HUES64 (cell line): ENCODE results near the gene MAGEA9B.
A peak's percentile ranks its signal among the peaks of the same experiment; 100 is the strongest.
"Not testable (repeated sequence)": the region's sequence is repeated elsewhere in the genome, so short reads cannot be mapped to it uniquely, and the experiment has no call there.

Source experiments
- H3K27ac ChIP-seq: 2 replicates; pipeline ENCODE4 v1.7.0; 2013; ENCODE audit warnings: low read depth, low read length, inconsistent platforms
- H3K27me3 ChIP-seq: 2 replicates; pipeline ENCODE4 v1.6.1; 2013; ENCODE audit warnings: mild to moderate bottlenecking, low read length; ENCODE audit not compliant: insufficient read depth
- H3K36me3 ChIP-seq: 2 replicates; pipeline ENCODE4 v1.6.1; 2013; ENCODE audit warnings: mild to moderate bottlenecking, low read length; ENCODE audit not compliant: insufficient read depth
- H3K4me1 ChIP-seq: 2 replicates; pipeline ENCODE4 v1.6.1; 2013; ENCODE audit warnings: mild to moderate bottlenecking, low read length, moderate library complexity; ENCODE audit not compliant: insufficient read depth
- H3K4me3 ChIP-seq: 2 replicates; pipeline ENCODE4 v1.5.1; 2013; ENCODE audit warnings: mild to moderate bottlenecking, low read length, moderate library complexity
- H3K9ac ChIP-seq: 2 replicates; pipeline ENCODE4 v1.6.1; 2013; ENCODE audit warnings: mild to moderate bottlenecking, low read depth, low read length
- H3K9me3 ChIP-seq: 2 replicates; pipeline ENCODE4 v1.6.1; 2013; ENCODE audit warnings: low read depth, low read length; ENCODE audit not compliant: insufficient read depth
- WGBS: fragments of 150-250, 120-280 bp; methylation state at CpG from one replicate; pipeline ENCODE4 v1.1.7; 2013; ENCODE audit warnings: missing lambda C conversion rate; 5-methylcytosine and 5-hydroxymethylcytosine counted together

Gene MAGEA9B

DNA sequence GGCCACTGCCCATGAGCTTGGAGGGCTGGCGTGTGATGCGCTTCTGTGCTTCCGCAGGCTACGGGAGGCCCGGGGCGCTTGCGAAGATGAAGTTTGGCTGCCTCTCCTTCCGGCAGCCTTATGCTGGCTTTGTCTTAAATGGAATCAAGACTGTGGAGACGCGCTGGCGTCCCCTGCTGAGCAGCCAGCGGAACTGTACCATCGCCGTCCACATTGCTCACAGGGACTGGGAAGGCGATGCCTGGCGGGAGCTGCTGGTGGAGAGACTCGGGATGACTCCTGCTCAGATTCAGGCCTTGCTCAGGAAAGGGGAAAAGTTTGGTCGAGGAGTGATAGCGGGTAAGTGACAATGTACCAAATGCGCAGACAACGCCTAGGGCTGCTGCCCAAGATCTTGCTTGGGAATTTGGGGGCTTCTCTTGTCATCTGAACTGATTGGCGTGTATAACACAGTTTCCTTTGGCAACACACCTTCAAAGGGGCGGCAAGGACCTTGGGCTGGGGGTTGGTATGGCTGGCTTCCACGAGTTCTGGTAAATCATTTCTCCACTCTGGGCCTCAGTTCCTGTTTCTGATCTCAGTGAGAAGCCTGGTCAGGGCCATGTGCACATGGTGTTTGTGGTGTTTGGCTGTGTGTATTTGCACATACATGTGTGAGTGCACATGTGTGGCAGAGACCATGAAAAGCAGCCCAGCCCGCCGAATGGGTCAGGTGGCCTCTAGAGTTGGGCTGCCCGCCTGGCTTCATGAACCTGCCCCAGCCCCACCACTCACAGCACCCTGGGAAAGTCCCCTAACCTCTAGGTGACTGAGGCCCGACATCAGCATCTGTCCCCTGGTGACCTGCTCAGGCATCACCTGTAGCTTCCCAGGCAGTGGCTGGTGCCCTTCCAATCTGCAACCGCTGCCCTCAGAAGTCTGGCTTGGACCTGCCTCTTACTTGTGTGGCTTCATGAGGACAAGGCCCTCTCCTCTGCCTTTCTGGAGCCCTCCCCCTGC, 41.4 kb downstream of the MAGEA9B start:
- not testable (repeated sequence) for H3K4me3 ChIP-seq, H3K9me3 ChIP-seq, H3K36me3 ChIP-seq, H3K9ac ChIP-seq, H3K27me3 ChIP-seq, H3K27ac ChIP-seq, H3K4me1 ChIP-seq
- WGBS, result 62% methylated on average over 13 of the region's 29 CpGs

DNA sequence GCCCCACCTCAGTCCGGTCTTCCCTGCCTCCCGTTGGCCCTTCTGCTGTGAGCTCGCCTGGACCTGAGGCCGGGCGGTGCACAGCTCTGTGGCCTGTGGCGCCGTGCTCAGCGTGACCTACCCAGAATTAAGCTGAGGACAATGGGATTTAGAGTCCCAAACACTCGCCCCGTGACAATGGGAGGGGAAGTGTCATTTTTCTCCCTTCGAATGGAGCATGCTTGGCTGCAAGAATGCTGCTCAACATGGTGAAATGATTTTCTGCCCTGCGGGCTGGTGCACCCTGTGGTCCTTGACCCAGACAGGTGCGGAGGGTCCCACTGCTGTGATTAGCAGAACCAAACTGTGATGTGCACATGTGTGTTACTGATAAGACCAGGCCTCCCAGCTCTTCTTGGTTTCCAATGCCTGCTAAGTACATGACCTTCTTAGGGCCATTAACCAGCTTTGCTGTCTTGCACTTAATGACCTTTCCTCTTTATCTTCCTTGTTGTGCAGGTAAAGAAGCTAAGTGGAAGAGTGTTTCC, 45.7 kb downstream of the MAGEA9B start:
- 15% methylated on average over 13 of the region's 13 CpGs for WGBS
- Histone ChIP-seq H3K27me3 (peaks cover 5% of the 10 kb centered on the region), H3K36me3 (no peaks in the 10 kb centered on the region), H3K9ac (no peak overlapping the region), H3K4me3 (peak overlapping the region; percentile 76), H3K9me3 (no peaks in the 10 kb centered on the region), H3K4me1 (no peaks in the 10 kb centered on the region), H3K27ac (no peak overlapping the region)

DNA sequence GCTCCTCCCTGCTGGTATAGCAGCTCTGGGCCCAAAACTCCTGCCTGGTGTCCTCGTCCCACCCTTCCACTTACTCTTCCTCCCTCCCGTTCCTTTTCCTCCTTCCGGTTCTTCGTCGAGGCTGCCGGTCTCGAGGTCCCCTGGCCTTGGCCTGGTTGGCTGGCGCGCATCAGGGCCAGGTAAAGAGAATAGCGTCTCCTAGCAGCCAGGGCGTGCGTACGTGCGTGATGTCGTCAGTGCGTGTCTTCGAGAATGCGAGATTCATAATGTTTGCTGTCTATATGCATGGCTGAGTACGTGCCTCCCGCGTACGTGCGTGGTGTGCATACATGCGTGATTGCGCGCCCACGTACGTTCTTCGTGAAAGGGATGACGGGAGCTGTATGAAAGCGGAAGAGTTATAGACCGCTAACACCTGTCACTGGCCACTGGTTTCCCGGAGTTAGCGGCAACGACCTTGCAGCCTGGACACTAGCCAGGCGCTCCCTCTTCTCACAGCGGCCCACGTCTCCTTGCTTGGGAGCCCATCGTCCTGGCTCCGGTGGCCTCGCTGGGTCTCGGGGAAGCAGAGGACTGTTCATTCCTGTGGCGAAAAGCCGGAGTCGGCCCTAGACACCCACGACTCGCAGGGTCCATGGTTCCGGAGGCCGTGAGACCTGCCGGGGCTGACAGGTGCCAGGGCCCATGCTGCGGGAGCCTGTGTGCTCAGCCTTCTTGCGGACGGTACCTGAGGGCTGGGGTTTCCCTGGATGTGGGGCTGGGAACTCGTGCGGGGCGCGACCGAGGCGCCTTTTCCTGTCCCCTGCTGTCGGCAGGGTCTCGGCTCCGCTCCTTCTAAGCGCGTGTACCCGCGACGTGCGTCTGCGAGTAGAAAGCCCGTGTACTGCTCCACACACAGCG, 46.4 kb downstream of the MAGEA9B start, which contains the start of gene EOLA1:
Gene EOLA1, plus strand, starts transcription at position 392 of the 900 bp plus-strand sequence. CDS start 4,619 bp downstream, outside the sequence.
- Histone ChIP-seq H3K9me3 (no peaks in the 10 kb centered on the region), H3K4me3 (peak within 1 kb of the TSS; percentile 78), H3K27me3 (peaks cover 5% of the 10 kb centered on the region), H3K9ac (peak within 1 kb of the TSS; percentile 63), H3K4me1 (no peaks in the 10 kb centered on the region), H3K27ac (peak within 1 kb of the TSS; percentile 70; the same call in 1 of the 2 replicates), H3K36me3 (no peaks in the 10 kb centered on the region)
- 1% methylated on average over 71 of the region's 71 CpGs for WGBS

DNA sequence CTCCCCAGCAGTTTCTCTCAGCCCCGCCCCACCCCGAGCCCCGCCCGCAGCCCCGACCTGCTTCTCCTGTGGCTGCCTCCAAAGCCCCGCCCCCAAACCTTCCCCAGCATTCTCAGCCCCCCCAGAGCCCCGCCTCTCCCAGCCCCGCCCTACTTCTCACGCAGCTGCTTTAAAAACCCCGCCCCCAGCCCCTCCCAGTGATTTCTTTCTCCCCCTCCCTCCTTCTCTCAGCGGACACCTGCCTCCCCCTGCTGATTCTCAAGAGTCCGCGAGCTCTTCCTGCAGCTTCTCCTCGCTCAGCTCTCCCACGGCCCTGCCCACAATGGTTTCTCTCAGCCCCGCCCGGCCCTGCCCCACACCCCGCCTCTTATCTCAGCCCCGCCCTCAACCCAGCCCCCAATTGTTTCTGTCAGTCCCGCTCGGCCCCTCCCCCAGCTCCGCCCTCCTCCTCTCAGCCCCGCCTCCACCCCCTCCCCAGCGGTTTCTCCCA, 47.1 kb downstream of the MAGEA9B start:
- Histone ChIP-seq H3K27me3 (peaks cover 5% of the 10 kb centered on the region), H3K4me3 (peak overlapping the region; percentile 76), H3K9ac (no peak overlapping the region), H3K27ac (peak overlapping the region; percentile 70; the same call in 1 of the 2 replicates), H3K4me1 (no peaks in the 10 kb centered on the region), H3K36me3 (no peaks in the 10 kb centered on the region), H3K9me3 (no peaks in the 10 kb centered on the region)
- 0% methylated on average over 17 of the region's 24 CpGs for WGBS

GRCh38 chrX:149539283-149540130, 47.8 kb downstream of the MAGEA9B start:
- peaks cover 5% of the 10 kb centered on the region for H3K27me3 ChIP-seq
- no peaks in the 10 kb centered on the region for H3K36me3 ChIP-seq
- peak overlapping the region; percentile 49; the same call in 1 of the 2 replicates for H3K27ac ChIP-seq
- no peaks in the 10 kb centered on the region for H3K9me3 ChIP-seq
- H3K4me3 ChIP-seq, result peak overlapping the region; percentile 78
- H3K4me1 ChIP-seq, result no peaks in the 10 kb centered on the region
- H3K9ac ChIP-seq, result peak overlapping the region; percentile 63
- 0% methylated on average over 22 of the region's 34 CpGs for WGBS

- H3K4me1 ChIP-seq, H3K27me3 ChIP-seq, H3K27ac ChIP-seq, H3K9me3 ChIP-seq, H3K4me3 ChIP-seq, H3K36me3 ChIP-seq, H3K9ac ChIP-seq: not testable (repeated sequence)
- 89% methylated on average over 3 of the region's 11 CpGs for WGBS
Observed at GRCh38 chrX:149537474-149537873, 49.8 kb downstream of the MAGEA9B start.

DNA sequence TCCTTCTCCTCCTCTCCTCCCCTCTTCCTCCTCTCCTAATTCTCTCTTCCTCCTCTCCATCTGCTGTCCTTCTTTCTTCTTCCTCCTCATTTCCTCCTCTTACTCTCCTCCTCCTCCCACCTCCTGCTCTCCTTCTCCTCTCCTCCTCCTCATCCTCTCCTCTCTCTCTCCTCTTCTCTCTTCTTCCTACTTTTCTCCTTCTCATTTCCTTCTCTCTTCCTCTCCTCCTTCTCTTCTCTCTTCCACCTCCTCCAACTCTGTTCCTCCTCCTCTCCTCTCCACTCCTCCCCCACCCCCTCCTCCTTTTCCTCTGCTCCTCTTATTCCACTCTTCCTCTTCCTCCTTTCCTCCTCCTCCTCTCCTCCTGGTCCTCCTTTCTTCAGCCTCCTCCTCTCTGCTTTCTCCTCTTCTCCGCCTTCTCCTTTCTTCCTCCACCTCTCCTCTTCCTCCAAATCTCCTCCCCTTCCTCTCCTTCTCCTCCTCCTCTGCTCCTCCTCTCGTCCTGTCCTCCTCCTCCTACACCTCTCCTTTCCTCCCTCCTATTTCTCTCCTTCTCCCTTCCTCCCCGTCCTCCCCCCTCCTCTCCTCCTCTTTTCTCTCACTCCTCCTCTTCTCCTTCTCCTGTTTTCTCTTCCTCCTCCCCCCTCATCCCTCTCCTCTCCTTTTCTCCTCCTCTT, 52.2 kb downstream of the MAGEA9B start:
- not testable (repeated sequence) for H3K27me3 ChIP-seq, H3K36me3 ChIP-seq, H3K9me3 ChIP-seq, H3K9ac ChIP-seq, H3K27ac ChIP-seq, H3K4me3 ChIP-seq, H3K4me1 ChIP-seq
- WGBS, result 84% methylated on average over 3 of the region's 3 CpGs

- H3K9ac ChIP-seq, H3K27me3 ChIP-seq, H3K9me3 ChIP-seq, H3K36me3 ChIP-seq, H3K4me3 ChIP-seq, H3K4me1 ChIP-seq, H3K27ac ChIP-seq: not testable (repeated sequence)
- WGBS, result 97% methylated on average over 8 of the region's 11 CpGs
Observed at GRCh38 chrX:149533999-149534398, 53.3 kb downstream of the MAGEA9B start.

DNA sequence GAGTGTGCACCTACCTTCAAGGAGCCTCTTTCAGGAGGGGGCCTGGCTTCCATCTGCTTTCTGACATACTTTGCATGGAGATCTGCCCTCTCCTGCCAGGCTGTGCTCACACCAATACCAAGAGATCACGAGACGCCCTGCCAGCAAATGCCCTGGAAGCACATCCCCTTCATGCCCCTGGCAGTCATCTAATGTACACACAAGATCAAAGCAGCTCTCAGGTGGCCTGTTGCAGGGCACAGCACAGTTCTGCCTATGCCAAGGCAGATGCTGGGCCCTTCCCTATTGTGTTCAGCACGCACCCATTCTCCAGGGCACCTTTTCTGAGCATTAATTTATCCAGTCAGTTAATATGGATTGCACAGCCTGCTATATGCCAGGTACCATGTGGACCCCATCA, 54.4 kb downstream of the MAGEA9B start:
- H3K36me3 ChIP-seq, H3K9me3 ChIP-seq, H3K27ac ChIP-seq, H3K27me3 ChIP-seq, H3K9ac ChIP-seq, H3K4me3 ChIP-seq, H3K4me1 ChIP-seq: not testable (repeated sequence)
- no CpG with 5 or more reads among the region's 3 CpGs for WGBS
